HG03108 (cell line): ENCODE results near the gene ANKIB1.
A peak's percentile ranks its signal among the peaks of the same experiment; 100 is the strongest.

ENCODE experiments used
- ATAC-seq: cut with Tn5 transposase; IDR thresholded peaks from one replicate; pipeline ENCODE4 v1.9.1; 2021; ENCODE audit warnings: moderate library complexity; ENCODE audit not compliant: unreplicated experiment

ANKIB1 gene

DNA sequence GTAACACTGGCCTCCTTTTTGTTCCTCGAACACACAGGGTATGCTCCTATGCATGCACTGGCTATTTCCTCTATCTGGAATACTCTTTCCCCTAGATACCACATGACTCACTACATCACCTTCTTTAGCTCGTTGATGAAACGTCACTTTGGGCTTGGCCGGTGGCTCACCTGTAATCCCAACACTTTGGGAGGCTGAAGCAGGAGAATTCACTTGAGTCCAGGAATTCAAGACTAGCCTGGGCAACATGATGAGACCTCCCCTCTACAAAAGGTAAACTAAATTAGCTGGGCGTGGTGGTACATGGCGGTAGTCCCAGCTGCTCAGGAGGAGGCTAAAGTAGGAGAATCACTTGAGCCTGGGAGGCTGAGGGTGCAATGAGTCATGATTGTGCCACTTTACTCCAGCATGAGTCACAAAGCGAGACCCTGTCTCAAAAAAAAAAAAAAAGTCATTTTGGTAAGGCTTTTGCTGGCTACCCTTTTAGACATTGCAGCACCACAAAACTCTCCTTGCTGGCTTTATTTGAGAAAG is 14.5 kb downstream of the ANKIB1 start:
- no peak for ATAC-seq

- no peak for ATAC-seq
Measured at GRCh38 chr7:92266415-92267241, 20.9 kb downstream of the ANKIB1 start.

DNA sequence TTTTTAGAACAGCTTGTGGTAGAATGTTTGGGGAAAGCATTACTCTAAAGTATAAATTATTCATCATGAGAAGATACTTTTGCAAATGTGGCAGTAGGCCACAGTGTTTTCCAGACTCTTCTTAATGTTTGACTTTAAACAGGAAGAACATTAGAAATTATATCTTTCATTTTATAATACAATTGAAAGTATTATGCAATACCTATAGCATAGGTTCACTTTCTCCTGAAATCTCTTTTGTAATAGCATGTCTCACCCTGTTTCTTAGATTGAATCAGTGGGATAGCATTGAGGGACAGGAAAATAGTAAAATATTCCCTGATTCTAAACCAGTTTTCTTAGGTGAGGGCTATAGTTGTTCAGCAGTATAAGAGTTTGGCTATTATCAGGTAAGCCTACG is 23.1 kb downstream of the ANKIB1 start:
- no peak for ATAC-seq

- no peak for ATAC-seq
Measured at GRCh38 chr7:92275327-92275726, 29.6 kb downstream of the ANKIB1 start.

GRCh38 chr7:92276460-92276864 is 30.7 kb downstream of the ANKIB1 start:
- ATAC-seq = peak; percentile 88

DNA sequence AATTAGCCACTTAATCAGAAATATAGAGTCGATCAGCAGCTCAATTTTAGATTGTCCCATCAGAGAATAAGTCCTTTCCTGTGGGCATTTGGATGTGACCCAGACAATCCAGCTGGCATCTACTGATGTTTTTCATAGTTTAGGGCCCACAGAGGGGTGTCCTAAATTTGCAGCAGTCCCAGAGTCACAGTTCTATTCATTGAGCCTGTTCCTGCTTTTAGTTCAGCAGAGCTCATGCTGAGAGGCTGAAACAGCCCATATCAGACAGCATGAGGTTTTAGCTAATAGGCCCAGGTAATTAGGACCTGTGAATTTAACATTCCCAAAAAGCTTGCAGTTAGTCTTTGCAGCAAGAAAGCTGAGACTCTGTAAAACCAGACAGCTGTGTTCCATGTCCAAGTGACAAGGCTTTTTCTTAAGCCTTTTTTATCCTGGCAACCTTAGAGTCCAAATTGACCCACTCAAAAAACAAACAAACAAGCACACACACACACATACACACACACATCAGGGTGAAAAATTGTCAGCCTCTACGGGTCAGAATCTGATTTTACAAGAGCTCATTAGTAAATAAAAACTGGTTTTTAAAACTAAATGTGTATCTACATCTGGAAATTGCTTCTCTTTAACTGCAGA is 33.7 kb downstream of the ANKIB1 start:
- no peak for ATAC-seq

- no peak for ATAC-seq
Measured at GRCh38 chr7:92281031-92281430, 35.3 kb downstream of the ANKIB1 start.

- ATAC-seq = no peak
Measured at GRCh38 chr7:92282221-92282814, 36.5 kb downstream of the ANKIB1 start.

DNA sequence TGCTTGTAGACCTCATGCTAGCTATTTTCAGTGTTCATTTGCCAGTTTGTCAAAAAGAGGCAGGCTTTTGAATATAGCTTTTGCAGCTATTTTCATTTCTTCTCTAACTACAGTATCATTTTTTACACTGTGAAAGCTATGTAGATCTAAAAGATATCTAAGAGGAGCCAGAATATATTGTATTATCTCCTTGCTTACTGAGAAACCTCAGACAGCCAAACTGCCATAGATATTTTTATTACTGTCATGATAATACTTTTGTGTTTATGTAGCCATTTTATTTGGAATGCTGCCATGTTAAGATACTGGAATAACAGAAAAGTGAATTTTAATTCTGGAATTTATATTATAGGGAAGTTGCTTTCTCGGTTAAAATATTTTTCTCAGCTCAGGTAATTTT is 37.2 kb downstream of the ANKIB1 start:
- ATAC-seq = no peak

GRCh38 chr7:92289321-92289720 is 43.5 kb downstream of the ANKIB1 start:
- no peak for ATAC-seq

GRCh38 chr7:92292981-92293380 is 47.2 kb downstream of the ANKIB1 start:
- peak; percentile 39 for ATAC-seq

GRCh38 chr7:92293896-92294590 is 48.3 kb downstream of the ANKIB1 start:
- no peak for ATAC-seq

- ATAC-seq = no peak
Measured at GRCh38 chr7:92295391-92295790, 49.6 kb downstream of the ANKIB1 start.

- no peak for ATAC-seq
Measured at GRCh38 chr7:92296235-92296634, 50.5 kb downstream of the ANKIB1 start.

DNA sequence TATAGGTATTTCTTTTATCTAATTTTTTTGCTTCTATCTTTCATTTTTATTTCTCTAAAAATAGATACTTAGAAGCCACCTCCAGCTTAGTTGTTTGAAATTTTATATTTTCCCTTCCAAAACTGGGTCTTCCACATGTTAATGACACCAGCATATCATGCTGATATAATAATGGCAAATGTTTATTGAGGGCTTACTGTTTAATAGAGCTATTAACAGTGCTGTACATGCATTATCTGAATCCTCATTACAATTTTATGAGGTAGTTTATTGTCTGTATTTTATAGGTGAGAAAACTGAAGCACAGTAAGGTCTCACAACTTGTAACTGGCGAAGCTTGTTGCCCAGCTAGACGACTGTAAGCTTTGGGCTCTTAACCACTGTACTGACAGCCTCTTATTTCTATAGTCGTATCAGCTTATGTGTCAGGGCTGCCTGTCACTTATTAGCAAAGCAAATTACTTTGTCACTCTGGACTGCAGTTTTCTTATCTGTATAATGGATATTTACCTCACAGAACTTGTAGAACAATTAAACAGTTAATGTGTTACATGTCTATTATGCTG is 51.2 kb downstream of the ANKIB1 start:
- ATAC-seq = no peak

- ATAC-seq = no peak
Measured at GRCh38 chr7:92297736-92298135, 52.0 kb downstream of the ANKIB1 start.

DNA sequence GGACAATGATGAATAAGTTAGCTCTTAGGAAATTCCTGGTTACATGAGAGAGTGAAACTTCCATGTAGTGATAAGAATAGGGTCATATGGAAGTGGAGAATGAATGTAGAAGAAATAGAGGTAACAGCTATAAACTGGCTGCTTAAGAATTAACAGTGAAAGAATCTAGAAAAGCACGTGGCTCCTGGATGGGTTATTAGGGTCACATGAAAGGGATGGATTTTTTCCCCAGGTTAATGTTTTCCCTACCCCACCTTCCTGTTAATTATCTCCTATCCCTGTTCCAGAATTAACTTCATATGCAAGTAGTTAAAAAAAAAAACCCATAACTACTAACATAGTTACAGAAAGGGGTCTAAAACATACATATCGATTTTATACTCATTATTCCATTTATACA is 58.0 kb downstream of the ANKIB1 start:
- no peak for ATAC-seq

- no peak for ATAC-seq
Measured at GRCh38 chr7:92304406-92304893, 58.7 kb downstream of the ANKIB1 start.

GRCh38 chr7:92306153-92306552 is 60.4 kb downstream of the ANKIB1 start:
- ATAC-seq = no peak

GRCh38 chr7:92313055-92313454 is 67.3 kb downstream of the ANKIB1 start:
- ATAC-seq = no peak

- ATAC-seq = no peak
Measured at GRCh38 chr7:92319243-92319642, 73.5 kb downstream of the ANKIB1 start.
